ENCODE measurements around the gene MPPED2. TPM values are rescaled to one million over a fixed set of nuclear protein-coding genes. Genes with fewer than 3 reads are reported as not detected.

Gene MPPED2
- total and polyA plus RNA-seq, 9 donors = 4.0 to 16.8 (median 7.5) TPM

DNA sequence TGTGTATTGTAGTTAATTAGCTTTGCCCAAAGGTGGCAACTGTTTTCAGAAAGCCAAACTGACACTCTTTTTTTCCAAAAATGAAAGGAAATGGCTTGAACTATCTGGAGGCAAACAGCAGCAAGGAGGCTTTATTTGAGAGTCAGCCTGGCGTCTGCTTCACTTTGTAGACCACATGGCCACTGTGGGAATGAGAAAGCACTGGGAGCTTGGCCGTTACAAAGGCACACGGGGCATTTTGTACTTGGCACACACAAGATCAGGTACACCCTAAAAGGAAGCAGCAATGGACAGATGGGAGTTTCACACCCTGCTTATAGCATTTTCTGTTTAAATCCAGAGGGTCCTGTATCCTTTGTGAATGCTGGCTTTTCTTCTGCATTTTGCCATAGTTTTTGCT is 126.3 kb downstream of the MPPED2 start:
- Histone ChIP-seq H3K27ac (ENCODE audit: low read length) (no peak overlapping the region), H3K4me1 (ENCODE audit: control insufficient read depth, insufficient read depth, low read length) (no peaks in the 10 kb centered on the region), H3K4me3 (ENCODE audit: low read length) (no peak overlapping the region), H3K9me3 (replicated peaks; ENCODE audit: control insufficient read depth, low read depth, low read length) (no peaks in the 10 kb centered on the region), H3K27me3 (ENCODE audit: control insufficient read depth, insufficient read depth, low read length) (no peaks in the 10 kb centered on the region), H3K36me3 (ENCODE audit: control insufficient read depth, insufficient read depth, low read length) (no peaks in the 10 kb centered on the region)
- WGBS (ENCODE audit: insufficient coverage) = 50% methylated on average over 2 of the region's 3 CpGs
- no peak for DNase-seq

DNA sequence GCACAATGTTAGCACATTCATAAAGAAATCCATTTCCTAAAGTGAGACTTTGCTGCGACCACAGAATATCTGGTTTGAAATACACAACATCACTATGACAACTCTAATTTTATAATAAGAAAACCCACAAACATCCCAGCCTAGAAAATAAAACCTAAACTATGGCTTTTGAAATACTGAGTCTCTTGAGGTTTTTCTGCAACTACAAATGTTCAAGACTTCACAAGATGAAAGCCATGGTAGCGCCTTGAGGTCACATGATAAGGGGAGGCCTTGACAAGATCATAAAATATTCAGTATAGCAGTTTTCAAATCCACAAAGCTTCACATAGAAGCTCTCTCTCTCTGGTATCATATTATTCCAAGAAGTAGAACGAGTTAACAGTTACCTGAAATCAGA is 126.8 kb downstream of the MPPED2 start:
- Histone ChIP-seq H3K4me1 (ENCODE audit: control insufficient read depth, insufficient read depth, low read length) (no peaks in the 10 kb centered on the region), H3K4me3 (ENCODE audit: low read length) (no peak overlapping the region), H3K27ac (ENCODE audit: low read length) (no peak overlapping the region), H3K36me3 (ENCODE audit: control insufficient read depth, insufficient read depth, low read length) (no peaks in the 10 kb centered on the region), H3K27me3 (ENCODE audit: control insufficient read depth, insufficient read depth, low read length) (no peaks in the 10 kb centered on the region), H3K9me3 (replicated peaks; ENCODE audit: control insufficient read depth, low read depth, low read length) (no peaks in the 10 kb centered on the region)
- no CpG with 5 or more reads among the region's 3 CpGs for whole genome bisulfite sequencing (ENCODE audit: insufficient coverage)
- no peak for DNase-seq

DNA sequence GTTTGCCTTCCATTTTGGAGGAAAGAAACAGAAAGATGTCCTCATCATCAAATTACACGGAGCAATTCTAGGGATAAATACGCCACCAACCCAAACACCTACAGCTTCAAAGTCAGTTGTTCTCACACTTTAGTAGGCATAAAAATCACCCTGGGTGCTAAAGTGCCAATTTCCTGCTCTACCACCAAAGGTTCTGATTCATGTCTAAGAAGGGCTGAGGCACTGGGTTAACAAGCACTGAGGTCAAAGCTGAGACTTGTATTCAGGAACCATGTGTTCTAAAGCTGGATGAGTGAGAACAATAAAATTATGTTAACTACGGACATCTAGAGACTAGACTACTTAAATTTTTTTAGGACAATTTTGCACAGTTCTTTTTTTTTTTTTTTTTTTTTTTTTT is 127.6 kb downstream of the MPPED2 start:
- H3K4me3 ChIP-seq (ENCODE audit: low read length) = no peak overlapping the region
- H3K9me3 ChIP-seq (replicated peaks; ENCODE audit: control insufficient read depth, low read depth, low read length) = no peaks in the 10 kb centered on the region
- DNase-seq = no peak
- H3K27ac ChIP-seq (ENCODE audit: low read length) = no peak overlapping the region
- peaks cover 2% of the 10 kb centered on the region for H3K4me1 ChIP-seq (ENCODE audit: control insufficient read depth, insufficient read depth, low read length)
- WGBS (ENCODE audit: insufficient coverage) = 90% methylated on average over 2 of the region's 3 CpGs
- no peaks in the 10 kb centered on the region for H3K27me3 ChIP-seq (ENCODE audit: control insufficient read depth, insufficient read depth, low read length)
- H3K36me3 ChIP-seq (ENCODE audit: control insufficient read depth, insufficient read depth, low read length) = no peaks in the 10 kb centered on the region

DNA sequence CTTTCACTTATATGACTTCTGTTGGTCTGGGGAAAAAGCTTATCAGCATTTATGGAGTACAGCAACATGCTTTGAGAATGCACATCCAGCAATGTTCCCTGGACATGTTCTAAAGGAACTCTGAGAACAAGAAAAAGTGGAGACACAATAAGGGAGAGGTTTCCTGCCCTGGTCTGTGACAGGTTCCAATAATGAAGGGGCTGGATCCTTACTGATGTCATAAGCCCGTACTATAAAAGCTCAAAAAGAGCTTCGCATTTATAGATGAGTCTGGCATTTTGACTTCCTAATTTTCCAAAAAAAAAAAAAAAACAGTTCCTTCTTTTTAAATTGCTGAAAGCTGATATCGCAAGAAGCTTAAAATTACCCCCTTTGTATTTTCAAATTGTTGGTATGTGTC is 129.1 kb downstream of the MPPED2 start:
- Histone ChIP-seq H3K9me3 (replicated peaks; ENCODE audit: control insufficient read depth, low read depth, low read length) (no peaks in the 10 kb centered on the region), H3K4me1 (ENCODE audit: control insufficient read depth, insufficient read depth, low read length) (peaks cover 6% of the 10 kb centered on the region), H3K27me3 (ENCODE audit: control insufficient read depth, insufficient read depth, low read length) (no peaks in the 10 kb centered on the region), H3K36me3 (ENCODE audit: control insufficient read depth, insufficient read depth, low read length) (no peaks in the 10 kb centered on the region), H3K4me3 (ENCODE audit: low read length) (no peak overlapping the region), H3K27ac (ENCODE audit: low read length) (no peak overlapping the region)
- 67% methylated on average over 1 of the region's 3 CpGs for WGBS (ENCODE audit: insufficient coverage)
- DNase-seq = peak; percentile 39

DNA sequence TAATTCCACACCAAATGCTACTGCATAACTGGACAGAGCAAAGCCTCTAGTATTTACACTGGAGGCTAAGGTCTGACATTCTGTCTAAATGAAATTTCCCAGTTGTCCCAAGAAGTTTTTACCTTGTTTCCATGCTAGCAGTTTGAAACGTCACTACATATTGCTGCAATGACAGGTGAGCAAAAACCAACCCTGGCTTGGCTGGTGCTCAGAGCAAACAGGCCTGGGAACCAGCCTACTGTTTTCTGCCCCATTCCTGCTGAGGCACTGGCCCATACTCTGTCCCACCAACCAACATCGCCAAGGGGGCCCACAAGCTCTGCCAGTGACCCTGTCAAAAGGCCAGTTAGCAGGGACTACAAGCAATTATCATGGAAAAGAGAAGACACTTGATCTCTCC is 131.1 kb downstream of the MPPED2 start:
- WGBS (ENCODE audit: insufficient coverage) = 78% methylated on average over 1 of the region's 2 CpGs
- no peak overlapping the region for H3K27ac ChIP-seq (ENCODE audit: low read length)
- no peak for DNase-seq
- no peak overlapping the region for H3K4me3 ChIP-seq (ENCODE audit: low read length)
- no peaks in the 10 kb centered on the region for H3K9me3 ChIP-seq (replicated peaks; ENCODE audit: control insufficient read depth, low read depth, low read length)
- no peaks in the 10 kb centered on the region for H3K27me3 ChIP-seq (ENCODE audit: control insufficient read depth, insufficient read depth, low read length)
- H3K4me1 ChIP-seq (ENCODE audit: control insufficient read depth, insufficient read depth, low read length) = peaks cover 8% of the 10 kb centered on the region
- H3K36me3 ChIP-seq (ENCODE audit: control insufficient read depth, insufficient read depth, low read length) = no peaks in the 10 kb centered on the region

DNA sequence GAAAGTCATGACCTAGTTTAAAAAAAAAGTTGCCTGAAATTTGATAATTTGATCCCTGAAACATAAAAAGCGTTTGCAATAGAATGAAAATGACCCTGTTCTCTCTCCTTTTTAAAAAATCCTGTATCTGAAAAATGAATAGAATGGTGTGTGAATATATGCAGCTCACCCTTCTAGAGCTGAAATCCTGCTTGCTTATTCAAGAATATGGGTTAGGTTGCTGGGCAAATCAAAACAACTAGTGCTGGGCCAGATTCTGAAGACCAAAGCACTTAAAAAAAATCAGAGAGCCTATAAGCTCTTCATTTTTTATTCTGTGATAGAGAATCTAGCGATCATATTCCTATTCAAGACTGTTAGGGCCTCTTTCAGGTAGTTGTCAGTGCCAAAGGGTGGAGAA is 131.6 kb downstream of the MPPED2 start:
- H3K27me3 ChIP-seq (ENCODE audit: control insufficient read depth, insufficient read depth, low read length) = no peaks in the 10 kb centered on the region
- no peaks in the 10 kb centered on the region for H3K36me3 ChIP-seq (ENCODE audit: control insufficient read depth, insufficient read depth, low read length)
- no peak overlapping the region for H3K27ac ChIP-seq (ENCODE audit: low read length)
- peak; percentile 27 for DNase-seq
- H3K9me3 ChIP-seq (replicated peaks; ENCODE audit: control insufficient read depth, low read depth, low read length) = no peaks in the 10 kb centered on the region
- no peak overlapping the region for H3K4me3 ChIP-seq (ENCODE audit: low read length)
- peaks cover 8% of the 10 kb centered on the region for H3K4me1 ChIP-seq (ENCODE audit: control insufficient read depth, insufficient read depth, low read length)
- no CpG with 5 or more reads among the region's 2 CpGs for WGBS (ENCODE audit: insufficient coverage)

DNA sequence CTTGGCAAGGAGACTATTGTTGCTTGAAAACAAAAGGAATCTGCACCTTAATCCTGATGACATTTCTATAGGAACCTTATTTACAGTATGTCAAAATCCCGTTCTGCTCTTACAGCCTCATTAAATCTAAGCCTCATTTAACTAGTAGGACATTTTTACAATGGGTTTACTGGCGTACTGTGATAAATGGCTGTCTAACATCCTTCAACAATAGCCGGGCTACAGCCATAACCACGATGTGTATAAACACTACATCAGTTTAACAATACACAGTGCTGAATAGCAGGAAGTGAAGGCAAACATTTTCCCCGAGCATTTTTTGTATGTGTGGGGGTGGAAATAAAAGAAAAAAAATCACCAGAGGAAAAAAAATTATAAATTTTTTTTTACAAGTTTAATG is 132.0 kb downstream of the MPPED2 start:
- DNase-seq = peak; percentile 50
- WGBS (ENCODE audit: insufficient coverage) = no CpG with 5 or more reads among the region's 5 CpGs

DNA sequence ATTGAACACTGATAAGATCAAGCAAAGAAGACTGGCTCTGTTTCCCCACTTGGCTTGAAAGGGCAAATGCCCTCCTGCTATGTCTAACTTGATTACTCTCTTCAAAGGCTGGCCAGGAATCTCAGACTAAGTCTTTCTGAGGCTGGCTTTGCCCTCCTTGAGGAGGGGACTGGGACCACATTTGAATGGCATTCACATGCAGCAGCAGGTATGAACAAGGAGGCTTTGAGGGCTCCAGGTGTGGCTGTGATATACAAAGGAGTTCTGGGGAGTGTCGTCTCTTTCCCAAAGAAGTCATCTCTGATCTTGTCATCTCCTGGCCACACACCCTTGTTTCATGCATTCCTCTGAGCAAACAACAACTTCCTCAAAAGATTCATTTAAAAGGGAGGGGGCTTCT is 132.4 kb downstream of the MPPED2 start:
- no peak for DNase-seq
- Histone ChIP-seq H3K27ac (ENCODE audit: low read length) (no peak overlapping the region), H3K4me3 (ENCODE audit: low read length) (no peak overlapping the region), H3K4me1 (ENCODE audit: control insufficient read depth, insufficient read depth, low read length) (peaks cover 8% of the 10 kb centered on the region), H3K27me3 (ENCODE audit: control insufficient read depth, insufficient read depth, low read length) (no peaks in the 10 kb centered on the region), H3K9me3 (replicated peaks; ENCODE audit: control insufficient read depth, low read depth, low read length) (no peaks in the 10 kb centered on the region), H3K36me3 (ENCODE audit: control insufficient read depth, insufficient read depth, low read length) (no peaks in the 10 kb centered on the region)
- WGBS (ENCODE audit: insufficient coverage) = no CpG with 5 or more reads among the region's 1 CpG

More for the DNA sequence above, 132.0 kb downstream of the MPPED2 start:
- H3K9me3 ChIP-seq (replicated peaks; ENCODE audit: control insufficient read depth, low read depth, low read length) = no peaks in the 10 kb centered on the region
- H3K27me3 ChIP-seq (ENCODE audit: control insufficient read depth, insufficient read depth, low read length) = no peaks in the 10 kb centered on the region
- H3K27ac ChIP-seq (ENCODE audit: low read length) = no peak overlapping the region
- H3K4me1 ChIP-seq (ENCODE audit: control insufficient read depth, insufficient read depth, low read length) = peaks cover 8% of the 10 kb centered on the region
- no peak overlapping the region for H3K4me3 ChIP-seq (ENCODE audit: low read length)
- H3K36me3 ChIP-seq (ENCODE audit: control insufficient read depth, insufficient read depth, low read length) = no peaks in the 10 kb centered on the region

DNA sequence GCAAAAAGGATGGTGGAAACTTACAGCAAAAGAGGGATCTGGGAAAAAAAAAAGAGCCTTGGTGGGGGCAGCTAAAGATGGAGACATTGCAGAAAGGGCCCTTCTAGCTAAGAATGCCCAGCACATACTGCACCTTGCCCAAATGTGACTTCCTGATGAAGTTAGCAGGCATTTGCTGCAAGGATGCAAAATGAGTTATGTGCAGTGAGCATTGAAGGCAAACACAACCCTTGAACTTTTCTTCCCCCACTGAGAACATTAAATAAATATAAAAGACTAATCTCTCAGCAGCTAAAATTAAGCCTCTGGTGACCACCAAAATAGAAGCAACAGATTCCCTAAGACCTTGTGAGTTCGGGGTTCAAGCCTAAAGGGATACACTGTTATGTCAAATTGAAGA is 133.3 kb downstream of the MPPED2 start:
- Histone ChIP-seq H3K27ac (ENCODE audit: low read length) (no peak overlapping the region), H3K4me3 (ENCODE audit: low read length) (no peak overlapping the region), H3K36me3 (ENCODE audit: control insufficient read depth, insufficient read depth, low read length) (no peaks in the 10 kb centered on the region), H3K4me1 (ENCODE audit: control insufficient read depth, insufficient read depth, low read length) (peaks cover 8% of the 10 kb centered on the region), H3K9me3 (replicated peaks; ENCODE audit: control insufficient read depth, low read depth, low read length) (no peaks in the 10 kb centered on the region), H3K27me3 (ENCODE audit: control insufficient read depth, insufficient read depth, low read length) (no peaks in the 10 kb centered on the region)
- WGBS (ENCODE audit: insufficient coverage) = no CpG with 5 or more reads among the region's 1 CpG
- DNase-seq = no peak

DNA sequence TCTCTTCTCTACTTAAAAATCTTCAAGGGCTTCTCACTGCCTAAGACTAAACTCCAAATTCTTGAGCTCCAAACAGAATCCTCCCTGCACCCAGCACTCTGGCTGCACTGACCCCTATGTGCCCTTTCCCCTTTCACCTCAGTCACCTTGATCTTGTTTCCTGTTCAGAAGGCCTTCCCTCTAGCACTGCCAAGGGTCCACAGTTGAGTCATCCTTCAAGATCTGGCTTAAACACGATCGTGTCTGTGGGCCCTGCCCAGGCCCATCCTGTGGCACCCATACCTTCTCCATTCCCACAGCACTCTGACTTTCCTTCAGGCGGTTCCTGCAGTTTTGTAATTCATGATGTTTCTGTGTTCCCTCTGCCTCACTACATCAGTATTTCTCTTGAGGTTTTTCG is 134.0 kb downstream of the MPPED2 start:
- Histone ChIP-seq H3K9me3 (replicated peaks; ENCODE audit: control insufficient read depth, low read depth, low read length) (no peaks in the 10 kb centered on the region), H3K36me3 (ENCODE audit: control insufficient read depth, insufficient read depth, low read length) (no peaks in the 10 kb centered on the region), H3K4me1 (ENCODE audit: control insufficient read depth, insufficient read depth, low read length) (peaks cover 8% of the 10 kb centered on the region), H3K4me3 (ENCODE audit: low read length) (no peak overlapping the region), H3K27ac (ENCODE audit: low read length) (no peak overlapping the region), H3K27me3 (ENCODE audit: control insufficient read depth, insufficient read depth, low read length) (no peaks in the 10 kb centered on the region)
- no peak for DNase-seq
- WGBS (ENCODE audit: insufficient coverage) = 17% methylated on average over 2 of the region's 4 CpGs

DNA sequence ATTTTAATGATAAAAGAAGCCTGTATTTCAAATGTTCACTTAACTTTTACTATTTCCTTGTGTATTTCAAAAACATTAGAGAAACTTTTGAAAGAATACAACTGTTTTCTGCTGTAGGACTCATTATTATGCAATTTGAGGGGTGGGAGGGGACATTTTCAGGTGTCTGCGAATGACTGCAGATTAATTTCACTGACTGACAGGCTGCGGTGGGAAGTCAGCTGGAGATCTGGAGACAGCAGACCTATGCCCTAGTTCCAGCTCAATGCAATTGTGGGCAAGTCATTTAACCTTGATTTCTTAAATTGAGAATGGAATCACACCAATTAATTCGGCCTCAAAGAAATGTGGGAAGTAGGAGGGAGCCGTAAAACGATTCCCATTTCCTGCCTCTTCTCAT is 134.5 kb downstream of the MPPED2 start:
- no peaks in the 10 kb centered on the region for H3K27me3 ChIP-seq (ENCODE audit: control insufficient read depth, insufficient read depth, low read length)
- H3K4me3 ChIP-seq (ENCODE audit: low read length) = no peak overlapping the region
- 50% methylated on average over 1 of the region's 5 CpGs for WGBS (ENCODE audit: insufficient coverage)
- no peaks in the 10 kb centered on the region for H3K9me3 ChIP-seq (replicated peaks; ENCODE audit: control insufficient read depth, low read depth, low read length)
- H3K4me1 ChIP-seq (ENCODE audit: control insufficient read depth, insufficient read depth, low read length) = peaks cover 8% of the 10 kb centered on the region
- DNase-seq = no peak
- no peaks in the 10 kb centered on the region for H3K36me3 ChIP-seq (ENCODE audit: control insufficient read depth, insufficient read depth, low read length)
- no peak overlapping the region for H3K27ac ChIP-seq (ENCODE audit: low read length)

Data from muscle of leg (tissue), 11 donors.